RPMI8226 (cell line): Measurements from ENCODE around the gene LRRC59.

Experiments
- DNase-seq: peaks from one replicate; pipeline ENCODE4 v3.0.0-alpha.2; 2015

The LRRC59 gene

DNA sequence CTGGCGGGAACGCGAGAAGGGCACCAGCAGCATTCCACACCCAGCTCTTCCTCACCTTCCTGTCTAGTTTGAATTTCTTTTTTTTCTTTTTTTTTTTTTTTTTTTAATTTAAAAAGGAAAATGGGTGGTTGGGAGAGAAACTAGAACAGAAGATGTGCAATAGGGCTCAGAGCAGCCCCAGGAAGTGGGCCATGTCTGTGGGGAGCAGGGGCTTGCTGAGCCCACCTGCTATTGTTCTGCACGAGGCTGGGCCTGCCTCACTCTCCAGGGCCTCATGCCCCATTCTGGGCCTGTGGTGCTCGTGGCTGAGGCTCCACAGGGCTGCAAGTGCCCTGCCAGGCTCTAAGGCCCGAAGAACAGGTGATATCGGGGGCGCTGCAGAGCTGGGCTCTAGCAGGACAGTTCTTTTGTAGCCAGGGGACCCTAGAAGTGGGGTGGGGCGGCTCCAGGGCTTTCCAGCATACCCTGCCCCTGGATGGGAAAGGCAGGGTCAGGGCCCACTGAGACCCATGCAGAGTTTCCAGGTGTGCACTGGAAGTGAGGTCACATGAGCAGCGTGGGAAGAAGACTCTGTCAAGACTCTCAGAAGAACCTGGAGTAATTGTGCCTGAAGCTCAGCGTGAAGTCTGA is 36.7 kb downstream of the LRRC59 start:
- no peak for DNase-seq

GRCh38 chr17:50359998-50360461 is 37.3 kb downstream of the LRRC59 start:
- DNase-seq, result no peak

- no peak for DNase-seq
Measured at GRCh38 chr17:50359005-50359699, 38.2 kb downstream of the LRRC59 start.

DNA sequence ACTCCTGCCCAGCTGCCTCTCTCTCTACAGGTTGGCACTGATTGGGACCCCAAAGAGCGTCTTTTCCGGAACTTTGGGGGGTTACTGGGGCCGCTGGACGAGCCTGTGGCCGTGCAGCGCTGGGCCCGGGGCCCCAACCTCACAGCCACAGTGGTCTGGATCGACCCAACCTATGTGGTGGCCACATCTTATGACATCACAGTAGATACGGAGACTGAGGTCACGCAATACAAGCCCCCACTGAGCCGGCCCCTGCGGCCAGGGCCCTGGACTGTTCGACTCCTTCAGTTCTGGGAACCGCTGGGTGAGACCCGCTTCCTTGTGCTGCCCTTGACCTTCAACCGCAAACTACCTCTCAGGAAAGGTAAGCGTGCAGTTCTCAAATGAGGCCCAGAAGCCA is 39.1 kb downstream of the LRRC59 start:
- DNase-seq, result no peak

- DNase-seq, result no peak
Measured at GRCh38 chr17:50356892-50357510, 40.3 kb downstream of the LRRC59 start.

GRCh38 chr17:50356418-50356817 is 40.9 kb downstream of the LRRC59 start:
- DNase-seq, result no peak

DNA sequence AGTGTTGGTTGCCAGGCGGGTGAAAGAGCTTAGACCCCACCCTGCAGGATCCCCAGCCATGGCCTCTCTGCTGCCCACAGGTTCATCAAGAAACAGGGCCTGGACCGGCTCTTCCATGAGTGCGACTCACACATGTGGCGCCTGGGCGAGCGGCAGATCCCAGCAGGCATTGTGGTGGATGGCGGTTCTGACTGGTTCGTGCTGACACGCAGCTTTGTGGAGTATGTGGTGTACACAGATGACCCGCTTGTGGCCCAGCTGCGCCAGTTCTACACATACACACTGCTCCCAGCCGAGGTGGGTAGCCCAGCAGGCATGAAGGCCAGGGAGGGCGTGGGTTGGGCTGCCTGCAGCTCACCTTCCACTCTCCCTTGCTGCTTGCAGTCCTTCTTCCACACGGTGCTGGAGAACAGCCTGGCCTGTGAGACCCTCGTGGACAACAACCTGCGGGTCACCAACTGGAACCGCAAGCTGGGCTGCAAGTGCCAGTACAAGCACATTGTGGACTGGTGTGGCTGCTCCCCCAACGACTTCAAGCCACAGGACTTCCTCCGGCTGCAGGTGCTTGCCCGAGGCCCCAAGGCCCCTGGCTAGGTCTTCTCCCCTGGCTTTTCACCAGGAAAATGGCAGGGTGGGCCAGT is 41.5 kb downstream of the LRRC59 start:
- no peak for DNase-seq

- DNase-seq, result no peak
Measured at GRCh38 chr17:50355336-50355700, 42.0 kb downstream of the LRRC59 start.

- DNase-seq, result no peak
Measured at GRCh38 chr17:50354776-50355175, 42.5 kb downstream of the LRRC59 start.

- DNase-seq, result no peak
Measured at GRCh38 chr17:50354198-50354597, 43.1 kb downstream of the LRRC59 start.

DNA sequence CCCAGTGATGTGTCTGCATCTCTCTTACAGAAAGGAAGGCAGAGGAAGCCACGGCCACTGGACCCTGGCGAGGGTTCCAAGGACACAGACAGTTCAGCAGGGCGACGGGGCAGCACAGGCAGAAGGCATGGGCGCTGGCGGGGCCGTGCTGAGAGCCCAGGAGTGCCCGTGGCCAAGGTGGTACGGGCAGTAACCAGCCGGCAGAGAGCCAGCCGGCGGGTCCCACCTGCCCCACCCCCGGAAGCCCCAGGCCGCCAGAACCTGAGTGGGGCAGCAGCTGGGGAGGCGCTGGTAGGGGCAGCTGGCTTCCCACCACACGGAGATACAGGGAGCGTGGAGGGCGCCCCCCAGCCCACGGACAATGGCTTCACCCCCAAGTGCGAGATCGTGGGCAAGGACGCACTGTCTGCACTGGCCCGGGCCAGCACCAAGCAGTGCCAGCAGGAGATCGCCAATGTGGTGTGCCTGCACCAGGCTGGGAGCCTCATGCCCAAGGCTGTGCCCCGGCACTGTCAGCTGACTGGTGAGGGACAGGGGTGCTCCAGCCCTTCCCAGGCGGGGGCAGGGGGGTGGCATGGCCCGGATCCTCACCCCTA is 43.6 kb downstream of the LRRC59 start:
- DNase-seq, result no peak

- DNase-seq, result no peak
Measured at GRCh38 chr17:50352693-50353599, 44.4 kb downstream of the LRRC59 start.

- DNase-seq, result no peak
Measured at GRCh38 chr17:50352072-50352692, 45.1 kb downstream of the LRRC59 start.

DNA sequence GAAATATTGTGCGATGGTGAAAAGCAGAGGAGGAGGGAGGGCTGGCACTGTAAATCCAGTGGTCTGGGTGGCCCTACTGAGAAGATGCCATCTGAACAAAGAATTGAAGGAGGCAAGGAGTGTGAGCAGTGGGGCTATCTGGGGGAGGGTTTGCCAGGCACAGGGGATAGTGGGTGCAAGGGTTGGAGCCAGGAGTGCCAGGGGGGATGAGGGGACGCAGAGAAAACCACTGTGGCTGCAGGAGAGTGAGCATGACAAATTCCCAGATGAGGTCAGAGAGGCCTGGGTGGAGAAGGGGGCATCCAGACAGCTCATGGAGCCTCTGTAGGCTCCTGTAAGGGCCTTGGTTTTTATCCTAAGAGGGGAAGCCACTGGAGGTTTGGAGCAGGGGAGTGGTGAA is 46.6 kb downstream of the LRRC59 start:
- DNase-seq, result no peak

GRCh38 chr17:50349243-50349600 is 48.1 kb downstream of the LRRC59 start:
- no peak for DNase-seq

- DNase-seq, result no peak
Measured at GRCh38 chr17:50348522-50349242, 48.6 kb downstream of the LRRC59 start.

DNA sequence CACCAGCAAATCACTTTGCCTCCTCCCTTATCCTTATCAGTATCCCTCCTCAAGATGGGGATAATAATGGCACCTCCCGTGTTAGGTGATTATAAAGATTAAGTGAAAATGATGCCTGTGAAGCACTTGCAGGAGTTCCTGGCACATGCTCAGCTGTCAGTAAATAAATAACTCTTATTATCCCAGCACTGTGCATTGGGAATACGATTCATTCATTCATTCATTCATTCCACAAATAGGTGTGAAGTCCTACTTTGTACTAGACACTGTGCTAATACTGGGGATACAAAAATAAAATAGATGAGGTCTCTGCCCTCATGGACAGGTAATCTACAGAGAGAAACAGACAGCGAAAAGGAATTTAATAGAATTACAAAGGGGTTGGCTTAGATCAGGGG is 49.4 kb downstream of the LRRC59 start:
- DNase-seq, result no peak

DNA sequence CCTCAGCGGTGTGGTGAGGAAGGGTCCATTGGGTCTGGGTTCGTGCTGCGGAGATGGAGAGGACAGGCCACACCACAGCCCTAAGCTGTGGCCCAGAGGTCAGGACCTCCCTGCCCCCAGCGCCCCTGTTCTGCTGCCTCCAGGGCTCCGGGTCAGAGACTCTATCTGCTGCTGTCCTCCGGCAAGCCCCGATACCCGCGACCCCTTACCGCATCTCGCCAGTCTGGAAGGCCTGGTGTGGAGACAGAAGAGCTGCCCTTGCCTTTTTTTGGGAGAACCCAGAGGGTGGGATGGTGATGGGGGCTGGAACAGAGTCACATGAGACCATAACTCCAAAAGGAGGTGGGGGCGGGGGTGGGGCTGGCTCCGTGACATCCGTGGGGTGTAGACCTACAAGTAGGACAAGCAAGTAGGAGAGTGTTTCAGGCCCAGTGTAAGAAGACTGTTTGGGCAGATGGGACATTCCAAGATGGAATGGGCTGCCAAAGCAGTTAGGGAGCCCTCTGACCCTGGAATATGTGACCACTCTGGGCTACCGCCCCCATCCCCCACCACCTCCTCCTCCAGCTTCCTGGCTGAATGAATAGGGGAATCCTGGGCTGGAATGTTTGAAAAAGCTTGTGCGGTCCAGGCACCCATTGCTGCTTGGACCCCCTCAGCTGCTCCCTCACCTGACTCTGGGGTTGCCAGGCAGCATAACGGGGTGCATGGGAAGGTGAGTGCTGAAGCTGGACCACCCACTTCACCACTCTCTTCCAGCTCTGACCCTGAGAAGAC is 50.0 kb downstream of the LRRC59 start:
- DNase-seq, result no peak

DNA sequence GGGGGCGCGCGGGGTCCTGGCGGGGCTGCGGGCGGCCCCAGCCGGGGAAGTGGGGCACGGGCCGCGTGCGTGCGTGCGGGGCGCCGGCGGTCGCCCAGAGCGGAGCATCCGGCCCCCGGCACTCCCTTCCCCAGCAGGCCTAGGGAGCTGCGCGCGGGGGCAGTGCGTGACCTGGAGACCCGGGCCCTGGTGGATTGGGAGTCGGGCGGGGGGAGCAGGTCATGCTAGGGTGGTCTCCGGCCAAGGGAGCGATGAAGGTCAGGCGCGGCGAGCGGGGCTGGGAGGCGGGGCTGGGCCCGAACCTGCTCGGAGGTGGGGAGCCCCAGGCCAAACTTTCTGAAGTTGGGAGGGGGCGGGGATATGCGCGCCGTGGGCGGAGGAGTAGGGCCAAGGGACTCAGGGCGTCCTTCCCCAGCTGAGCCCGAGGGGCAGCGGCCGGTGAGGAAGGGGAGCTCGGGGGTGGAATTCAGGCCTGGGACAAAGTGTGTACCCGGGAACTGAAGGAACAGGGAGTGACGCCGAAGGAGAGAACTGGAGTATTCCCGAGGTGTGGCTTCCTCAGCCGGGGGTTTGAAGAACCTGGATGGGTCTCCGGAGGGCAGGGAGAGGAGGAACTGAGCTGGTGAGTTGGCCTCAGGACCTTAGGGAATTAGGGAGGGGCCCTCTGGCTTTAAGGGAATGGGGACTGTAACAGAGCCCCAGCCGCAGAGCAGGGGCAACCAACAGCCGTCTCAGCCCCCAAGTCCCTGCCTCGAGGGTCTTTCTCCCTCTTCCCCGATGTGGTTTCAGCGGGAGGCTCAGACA is 50.8 kb downstream of the LRRC59 start:
- peak; percentile 56 for DNase-seq
